H9 (cell line): ENCODE data around the gene SPR. TPM values are rescaled to one million over a fixed set of nuclear protein-coding genes. Genes with fewer than 3 reads are reported as not detected.

ENCODE experiments used
- DNase-seq: peaks from one replicate; pipeline ENCODE4 v3.0.0-alpha.2; 2017
- H2AFZ ChIP-seq: one replicate; pipeline ENCODE4 v1.6.1; 2013; ENCODE audit warnings: mild to moderate bottlenecking, low read length, control low read depth, moderate library complexity
- H2AK5ac ChIP-seq: 2 replicates; pipeline ENCODE4 v1.6.1; 2013; ENCODE audit warnings: low read length, control low read depth, mixed read lengths; ENCODE audit not compliant: insufficient read length
- H2BK120ac ChIP-seq: one replicate; pipeline ENCODE4 v1.6.1; 2013; ENCODE audit warnings: low read depth, mild to moderate bottlenecking, low read length, control low read depth, inconsistent platforms; ENCODE audit not compliant: poor library complexity, severe bottlenecking
- H2BK12ac ChIP-seq: 2 replicates; pipeline ENCODE4 v1.6.1; 2013; ENCODE audit warnings: low read length, control low read depth, mixed read lengths, low read depth; ENCODE audit not compliant: insufficient read length
- H2BK15ac ChIP-seq: 2 replicates; pipeline ENCODE4 v1.6.1; 2013; ENCODE audit warnings: low read depth, low read length, control low read depth
- H2BK20ac ChIP-seq: one replicate; pipeline ENCODE4 v1.6.1; 2013; ENCODE audit warnings: low read depth, mild to moderate bottlenecking, low read length, control low read depth, inconsistent platforms; ENCODE audit not compliant: poor library complexity, severe bottlenecking
- H2BK5ac ChIP-seq: 2 replicates; pipeline ENCODE4 v1.6.1; 2013; ENCODE audit warnings: low read length, control low read depth, mixed read lengths; ENCODE audit not compliant: insufficient read length
- H3K14ac ChIP-seq: 2 replicates; pipeline ENCODE4 v1.6.1; 2013; ENCODE audit warnings: low read length, control low read depth; ENCODE audit not compliant: insufficient read depth
- H3K18ac ChIP-seq: 2 replicates; pipeline ENCODE4 v1.6.1; 2013; ENCODE audit warnings: low read depth, mild to moderate bottlenecking, mixed read lengths, low read length, control low read depth; ENCODE audit not compliant: insufficient read length
- H3K23ac ChIP-seq: 2 replicates; pipeline ENCODE4 v1.6.1; 2013; ENCODE audit warnings: low read length, control low read depth, mixed read lengths, low read depth; ENCODE audit not compliant: insufficient read length
- H3K23me2 ChIP-seq: 2 replicates; pipeline ENCODE4 v1.6.1; 2013; ENCODE audit warnings: low read depth, mild to moderate bottlenecking, mixed read lengths, low read length, control low read depth; ENCODE audit not compliant: insufficient read length, poor library complexity, severe bottlenecking
- H3K27ac ChIP-seq: 2 replicates; pipeline ENCODE4 v1.5.1; 2013; ENCODE audit warnings: low read length, control low read depth, mixed read lengths, low read depth; ENCODE audit not compliant: insufficient read length
- H3K27me3 ChIP-seq: 2 replicates; pipeline ENCODE4 v1.6.1; 2013; ENCODE audit warnings: low read length, control low read depth, inconsistent platforms; ENCODE audit not compliant: insufficient read depth
- H3K4ac ChIP-seq: 2 replicates; pipeline ENCODE4 v1.6.1; 2013; ENCODE audit warnings: low read depth, mild to moderate bottlenecking, control low read depth, inconsistent platforms, low read length, moderate library complexity
- H3K4me1 ChIP-seq: 2 replicates; pipeline ENCODE4 v1.6.1; 2013; ENCODE audit warnings: low read length, control low read depth, inconsistent platforms; ENCODE audit not compliant: insufficient read depth
- H3K4me2 ChIP-seq: 2 replicates; pipeline ENCODE4 v1.6.1; 2013; ENCODE audit warnings: low read length, control low read depth, mixed read lengths; ENCODE audit not compliant: insufficient read length, insufficient read depth
- H3K56ac ChIP-seq: 2 replicates; pipeline ENCODE4 v1.6.1; 2013; ENCODE audit warnings: low read depth, mild to moderate bottlenecking, mixed read lengths, low read length, control low read depth; ENCODE audit not compliant: insufficient read length
- H3K79me1 ChIP-seq: 2 replicates; pipeline ENCODE4 v1.6.1; 2013; ENCODE audit warnings: low read depth, mild to moderate bottlenecking, moderate library complexity, low read length, control low read depth, inconsistent platforms; ENCODE audit not compliant: insufficient read depth, poor library complexity, severe bottlenecking
- H3K79me2 ChIP-seq: 2 replicates; pipeline ENCODE4 v1.6.1; 2013; ENCODE audit warnings: low read length, control low read depth, inconsistent platforms; ENCODE audit not compliant: insufficient read depth
- H3K9ac ChIP-seq: 2 replicates; pipeline ENCODE4 v1.6.1; 2013; ENCODE audit warnings: low read length, control low read depth, mixed read lengths; ENCODE audit not compliant: insufficient read length; ENCODE audit errors: extremely low read depth
- H3K9me3 ChIP-seq: one replicate; pipeline ENCODE4 v1.6.1; 2013; ENCODE audit warnings: low read depth, low read length, inconsistent platforms; ENCODE audit not compliant: control insufficient read depth
- H3T11ph ChIP-seq: one replicate; pipeline ENCODE4 v1.6.1; 2013; ENCODE audit warnings: mild to moderate bottlenecking, low read length, control low read depth, inconsistent platforms
- H4K20me1 ChIP-seq: one replicate; pipeline ENCODE4 v1.6.1; 2013; ENCODE audit not compliant: control insufficient read depth, insufficient read length, insufficient read depth
- H4K5ac ChIP-seq: 2 replicates; pipeline ENCODE4 v1.6.1; 2013; ENCODE audit warnings: low read depth, mild to moderate bottlenecking, mixed read lengths, low read length, control low read depth; ENCODE audit not compliant: insufficient read length
- H4K8ac ChIP-seq: replicated peaks from 2 replicates; pipeline ENCODE4 v1.6.1; 2013; ENCODE audit warnings: low read length, control low read depth, mixed read lengths, low read depth; ENCODE audit not compliant: insufficient read length
- H4K91ac ChIP-seq: 2 replicates; pipeline ENCODE4 v1.6.1; 2013; ENCODE audit warnings: low read depth, mild to moderate bottlenecking, moderate library complexity, mixed read lengths, low read length, control low read depth; ENCODE audit not compliant: insufficient read length
- H3K27ac Mint-ChIP-seq, 3 experiments: 2 replicates in 2 of 3; 3 replicates in 1 of 3; pipeline ENCODE4 v1.8.0; 2020 to 2021; ENCODE audit warnings: mixed read lengths in 3 of 3, mild to moderate bottlenecking in 1 of 3, moderate library complexity in 1 of 3
- H3K27me3 Mint-ChIP-seq: 2 replicates; pipeline ENCODE4 v1.8.0; 2021; ENCODE audit warnings: low read depth, mild to moderate bottlenecking, moderate library complexity, mixed read lengths
- H3K36me3 Mint-ChIP-seq, 3 experiments: 2 replicates in 2 of 3; 3 replicates in 1 of 3; pipeline ENCODE4 v1.8.0; 2020 to 2021; ENCODE audit warnings: low read depth in 3 of 3, mixed read lengths in 3 of 3; ENCODE audit not compliant: insufficient read depth in 1 of 3
- H3K4me1 Mint-ChIP-seq, 2 experiments: 2 replicates each; pipeline ENCODE4 v1.8.0; 2020; ENCODE audit warnings: mixed read lengths in 2 of 2
- H3K4me3 Mint-ChIP-seq, 2 experiments: 2 replicates in 1 of 2; 3 replicates in 1 of 2; pipeline ENCODE4 v1.8.0; 2020 to 2021; ENCODE audit warnings: mild to moderate bottlenecking in 2 of 2, mixed read lengths in 2 of 2, moderate library complexity in 1 of 2
- H3K9me3 Mint-ChIP-seq, 2 experiments: 2 replicates in 1 of 2; 3 replicates in 1 of 2; pipeline ENCODE4 v1.8.0; 2020; ENCODE audit warnings: mild to moderate bottlenecking in 2 of 2, mixed read lengths in 2 of 2, moderate library complexity in 1 of 2
- WGBS: extraction: QIAGEN DNeasy Blood & Tissue Kit; methylation state at CpG from one replicate; pipeline ENCODE4 v1.1.7; 2013; ENCODE audit warnings: missing lambda C conversion rate, low lambda C conversion rate, mixed read lengths; ENCODE audit not compliant: insufficient read length; ENCODE audit errors: extremely low coverage; 5-methylcytosine and 5-hydroxymethylcytosine counted together
- total RNA-seq: library from RNA; stranded (reverse); gene quantifications from 2 replicates; pipeline ENCODE4 v1.2.1, GENCODE V29; 2021
- TF ChIP-seq, protein P1 (sequence below): fragments of 200-600 bp; sonication (generic); conservative IDR thresholded peaks from 3 replicates; pipeline ENCODE4 v1.8.0; 2021; ENCODE audit warnings: antibody characterized with exemption, mild to moderate bottlenecking

SPR gene
- total RNA-seq, 1 experiment from 2014 or later, result 7.3 TPM

DNA sequence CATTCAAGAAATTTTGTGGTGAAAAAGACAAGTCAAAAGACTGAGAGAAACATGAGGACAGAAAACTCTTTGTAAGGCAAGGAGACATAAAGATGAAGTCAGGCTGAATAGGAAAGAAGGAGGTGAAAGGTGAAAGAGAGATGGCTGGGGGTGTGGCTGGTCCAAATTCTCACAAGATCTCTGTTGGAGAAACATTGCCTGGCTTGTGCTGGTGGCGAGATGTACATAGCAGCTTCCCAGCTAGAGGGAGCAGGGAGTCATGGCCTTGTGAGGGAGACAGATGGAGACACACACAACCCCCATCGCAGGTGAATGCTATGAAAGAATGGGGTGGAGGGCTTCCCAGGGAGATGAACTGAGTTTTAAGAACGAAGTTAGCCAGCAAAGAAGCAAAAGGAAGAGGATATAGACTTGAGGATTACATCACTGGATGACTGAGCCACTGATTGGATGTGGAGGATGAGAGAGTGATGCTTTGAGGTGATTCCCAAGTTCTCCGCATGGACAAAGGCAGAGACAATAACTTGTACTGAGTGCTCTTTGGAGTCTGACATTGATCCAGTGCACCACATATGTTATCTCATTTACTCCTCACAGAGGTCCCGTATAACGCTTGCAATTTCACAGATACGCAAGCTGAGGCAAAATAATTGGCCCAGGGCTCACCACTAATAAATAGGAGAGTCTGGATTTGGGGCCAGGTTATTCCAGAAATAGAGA, 26.4 kb downstream of the SPR start:
- H3K4me1 Mint-ChIP-seq, result peaks cover 20 to 30% of the 10 kb centered on the region in 2 experiments
- no peaks in the 10 kb centered on the region for H3K36me3 Mint-ChIP-seq
- no peak overlapping the region for H2BK5ac ChIP-seq
- H3K9ac ChIP-seq, result no peak overlapping the region
- H3K27me3 Mint-ChIP-seq, result peaks cover 86% of the 10 kb centered on the region
- no peak overlapping the region for H2AFZ ChIP-seq
- no peak overlapping the region for H2BK15ac ChIP-seq
- no peak overlapping the region for H3K56ac ChIP-seq
- no CpG with 5 or more reads among the region's 7 CpGs for WGBS
- no peak overlapping the region for H3K14ac ChIP-seq
- H3K4me2 ChIP-seq, result no peak overlapping the region
- no peak overlapping the region for H4K8ac ChIP-seq
- H3K18ac ChIP-seq, result no peak overlapping the region
- peaks cover 0 to 2% of the 10 kb centered on the region in 2 experiments; a peak in 1 of 5 replicates for H3K9me3 Mint-ChIP-seq
- no peak overlapping the region for H2BK120ac ChIP-seq
- no peak overlapping the region for H2BK20ac ChIP-seq
- no peak overlapping the region for H3K27ac ChIP-seq
- no peak overlapping the region for H2AK5ac ChIP-seq
- H3K79me1 ChIP-seq, result no peaks in the 10 kb centered on the region
- peak overlapping the region in 1 of 2 experiments; percentile 54; a peak in 3 of 5 replicates for H3K4me3 Mint-ChIP-seq
- no peak overlapping the region for H3K27ac Mint-ChIP-seq
- peaks cover 6% of the 10 kb centered on the region; the same call in 1 of the 2 replicates for H3K4me1 ChIP-seq
- no peak overlapping the region for H4K91ac ChIP-seq
- no peak overlapping the region for H4K5ac ChIP-seq
- H3K23ac ChIP-seq, result no peak overlapping the region
- TF ChIP-seq, protein P1, sequence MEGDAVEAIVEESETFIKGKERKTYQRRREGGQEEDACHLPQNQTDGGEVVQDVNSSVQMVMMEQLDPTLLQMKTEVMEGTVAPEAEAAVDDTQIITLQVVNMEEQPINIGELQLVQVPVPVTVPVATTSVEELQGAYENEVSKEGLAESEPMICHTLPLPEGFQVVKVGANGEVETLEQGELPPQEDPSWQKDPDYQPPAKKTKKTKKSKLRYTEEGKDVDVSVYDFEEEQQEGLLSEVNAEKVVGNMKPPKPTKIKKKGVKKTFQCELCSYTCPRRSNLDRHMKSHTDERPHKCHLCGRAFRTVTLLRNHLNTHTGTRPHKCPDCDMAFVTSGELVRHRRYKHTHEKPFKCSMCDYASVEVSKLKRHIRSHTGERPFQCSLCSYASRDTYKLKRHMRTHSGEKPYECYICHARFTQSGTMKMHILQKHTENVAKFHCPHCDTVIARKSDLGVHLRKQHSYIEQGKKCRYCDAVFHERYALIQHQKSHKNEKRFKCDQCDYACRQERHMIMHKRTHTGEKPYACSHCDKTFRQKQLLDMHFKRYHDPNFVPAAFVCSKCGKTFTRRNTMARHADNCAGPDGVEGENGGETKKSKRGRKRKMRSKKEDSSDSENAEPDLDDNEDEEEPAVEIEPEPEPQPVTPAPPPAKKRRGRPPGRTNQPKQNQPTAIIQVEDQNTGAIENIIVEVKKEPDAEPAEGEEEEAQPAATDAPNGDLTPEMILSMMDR, result peak; percentile 47; the same call in 2 of the 3 replicates
- no peaks in the 10 kb centered on the region for H3K79me2 ChIP-seq
- no peak overlapping the region for H3T11ph ChIP-seq
- H3K23me2 ChIP-seq, result peaks cover 25% of the 10 kb centered on the region
- peak; percentile 52 for DNase-seq
- no peak overlapping the region for H2BK12ac ChIP-seq
- H3K27me3 ChIP-seq, result peaks cover 47% of the 10 kb centered on the region
- H3K9me3 ChIP-seq, result no peaks in the 10 kb centered on the region
- H4K20me1 ChIP-seq, result no peaks in the 10 kb centered on the region
- no peak overlapping the region for H3K4ac ChIP-seq
